A549 (cell line): ENCODE data around the gene C16orf78. TPM values are rescaled to one million over a fixed set of nuclear protein-coding genes. Genes with fewer than 3 reads are reported as not detected.
A peak's percentile ranks its signal among the peaks of the same experiment; 100 is the strongest.

Experiments used
- ATAC-seq, 2 experiments: fragments of 200-7000 bp in 1 of 2; fragments of >200 bp in 1 of 2; cut with Nextera tagmentation in 1 of 2; cut with Tn5 transposase in 1 of 2; 3 replicates each; pipeline versions ENCODE4 v1.8.0 to v1.9.1; 2018 to 2020; ENCODE audit warnings: mild to moderate bottlenecking in 1 of 2, moderate library complexity in 1 of 2
- CTCF ChIA-PET: fragments of 300-600 bp; sonication (Branson Sonifier 250); formaldehyde crosslinking; extraction: SDS; loops from one replicate; lab custom pipeline; 2021; ENCODE audit warnings: antibody characterized with exemption, inconsistent platforms; lab: Yijun Ruan, JAX
- POLR2A ChIA-PET: fragments of 350-600 bp; formaldehyde crosslinking; extraction: SDS; loops from one replicate; lab custom pipeline; 2021; ENCODE audit warnings: antibody characterized with exemption, inconsistent platforms; lab: Yijun Ruan, JAX
- DNase-seq, 2 experiments: peaks; one replicate each; pipeline versions ENCODE4 v3.0.0 to v3.0.0-alpha.2; 2011 to 2016; ENCODE audit warnings: low read depth in 1 of 2, low spot score in 1 of 2
- FAIRE-seq: peaks from 2 replicates; lab custom pipeline; 2011; peaks lifted over from hg19 to GRCh38; lab: Jason Lieb, UNC
- H3K27ac ChIP-seq, 2 experiments: fragments of >200 bp; sonication (Bioruptor Twin); formaldehyde crosslinking; 3 replicates each; pipeline ENCODE4 v1.5.1; 2016 to 2017
- H3K4me1 ChIP-seq: fragments of >200 bp; sonication (Bioruptor Twin); formaldehyde crosslinking; 3 replicates; pipeline ENCODE4 v1.6.1; 2016
- H3K4me2 ChIP-seq: fragments of >200 bp; sonication (Bioruptor Twin); formaldehyde crosslinking; 3 replicates; pipeline ENCODE4 v1.6.1; 2016
- H3K4me3 ChIP-seq: fragments of >200 bp; sonication (Bioruptor Twin); formaldehyde crosslinking; 3 replicates; pipeline ENCODE4 v1.5.1; 2016
- H3K9me3 ChIP-seq: fragments of >200 bp; sonication (Bioruptor Twin); formaldehyde crosslinking; 3 replicates; pipeline ENCODE4 v1.6.1; 2016
- ATOH8 ChIP-seq: fragments of 250-450 bp; sonication (Bioruptor Pico); IDR thresholded peaks from 2 replicates; pipeline ENCODE4 v1.5.0; 2020; ENCODE audit warnings: low read depth, mild to moderate bottlenecking, moderate library complexity
- CTCF ChIP-seq: fragments of >200 bp; sonication (Bioruptor Twin); formaldehyde crosslinking; IDR thresholded peaks from 3 replicates; pipeline ENCODE4 v1.5.1; 2016
- EP300 ChIP-seq, 2 experiments: fragments of >200 bp; sonication (Bioruptor Twin); formaldehyde crosslinking; IDR thresholded peaks; 2 replicates in 1 of 2; 3 replicates in 1 of 2; pipeline ENCODE4 v1.6.1; 2016 to 2017
- KDM5A ChIP-seq: fragments of 200-600 bp; sonication (generic); IDR thresholded peaks from 2 replicates; pipeline ENCODE4 v1.6.1; 2016; ENCODE audit warnings: antibody characterized with exemption, mild to moderate bottlenecking
- MAX ChIP-seq: IDR thresholded peaks from 2 replicates; pipeline ENCODE4 v1.6.1; 2012
- PBX3 ChIP-seq: IDR thresholded peaks from 2 replicates; pipeline ENCODE4 v1.6.1; 2012
- RAD21 ChIP-seq, 2 experiments: fragments of >200 bp in 1 of 2; sonication (Bioruptor Twin) in 1 of 2; formaldehyde crosslinking in 1 of 2; IDR thresholded peaks in 1 of 2; conservative IDR thresholded peaks in 1 of 2; 2 replicates in 1 of 2; 3 replicates in 1 of 2; pipeline ENCODE4 v1.6.1; 2012 to 2018; ENCODE audit warnings: inconsistent platforms in 1 of 2
- REST ChIP-seq: fragments of 200-600 bp; sonication (generic); IDR thresholded peaks from 2 replicates; pipeline ENCODE4 v1.6.1; 2016; ENCODE audit warnings: antibody characterized with exemption, mild to moderate bottlenecking, moderate library complexity
- RFX5 ChIP-seq: fragments of 450-650 bp; IDR thresholded peaks from 2 replicates; pipeline ENCODE4 v1.7.1; 2014; ENCODE audit warnings: antibody characterized with exemption, mild to moderate bottlenecking, moderate library complexity
- SMC3 ChIP-seq: fragments of >200 bp; sonication (Bioruptor Twin); formaldehyde crosslinking; IDR thresholded peaks from 3 replicates; pipeline ENCODE4 v1.6.1; 2018; ENCODE audit warnings: inconsistent platforms
- TFCP2L1 ChIP-seq: fragments of 250-450 bp; sonication (Bioruptor Pico); IDR thresholded peaks from 2 replicates; pipeline ENCODE4 v1.5.0; 2021; ENCODE audit warnings: mild to moderate bottlenecking
- USF2 ChIP-seq: fragments of 450-650 bp; IDR thresholded peaks from 2 replicates; pipeline ENCODE4 v1.6.1; 2014; ENCODE audit warnings: antibody characterized with exemption
- ZFP36 ChIP-seq: fragments of 450-650 bp; IDR thresholded peaks from 2 replicates; pipeline ENCODE4 v1.6.1; 2014; ENCODE audit warnings: borderline replicate concordance; ENCODE audit not compliant: partially characterized antibody
- ZSCAN20 ChIP-seq: fragments of 250-450 bp; sonication (Bioruptor Pico); IDR thresholded peaks from 2 replicates; pipeline ENCODE4 v1.8.0; 2022; ENCODE audit warnings: mild to moderate bottlenecking, moderate library complexity
- WGBS: methylation state at CpG from one replicate; pipeline ENCODE4 v1.1.6; 2017; ENCODE audit errors: missing lambda C conversion rate; 5-methylcytosine and 5-hydroxymethylcytosine counted together
- polyA plus RNA-seq, 4 experiments: library from polyadenylated mRNA; depleted of rRNA in 3 of 4; stranded (reverse); fragments of >200 nt; fragmentation: RNase III in 1 of 4; extraction: RNeasy Plus Mini Kit Qiagen cat#74134 plus additional on column Dnase treatment in 1 of 4; gene quantifications; 2 replicates in 3 of 4; 3 replicates in 1 of 4; pipeline ENCODE4 v1.2.3, GENCODE V29; 2011 to 2017

Gene C16orf78
- polyA plus RNA-seq, 2 of the 4 experiments (the other 2 are of a cell fraction): not detected

- TF ChIP-seq REST: no peak
- no peak for TF ChIP-seq USF2
- TF ChIP-seq EP300 (IDR thresholded peaks at IDR 0.05): no peak
- TF ChIP-seq KDM5A: no peak
- no peak for TF ChIP-seq ZFP36
- TF ChIP-seq PBX3: no peak
- TF ChIP-seq ZSCAN20 (CRISPR knock-in tag): no peak
- TF ChIP-seq, all 56 proteins: peak for 0
Measured at GRCh38 chr16:49349446-49350168, 24.0 kb upstream of the C16orf78 start (continued).

- CTCF ChIA-PET: interaction anchor here (0.6 to 5.6 kb wide), 28 partner anchors 9 to 676 kb away, joined by 3 to 60 read pairs (median 4); no protein-coding TSS in a partner anchor
Measured at GRCh38 chr16:49350265-49351095, 23.1 kb upstream of the C16orf78 start.

GRCh38 chr16:49351096-49351487 is 22.5 kb upstream of the C16orf78 start:
- ChIA-PET CTCF (interaction anchor here (0.5 to 5.6 kb wide), 11 partner anchors 8 to 693 kb away, joined by 3 to 60 read pairs (median 4); no protein-coding TSS in a partner anchor), POLR2A (no interaction called here)
- Histone ChIP-seq H3K27ac (no peak overlapping the region), H3K4me2 (no peak overlapping the region), H3K4me3 (no peak overlapping the region), H3K9me3 (no peaks in the 10 kb centered on the region), H3K4me1 (no peaks in the 10 kb centered on the region)
- TF ChIP-seq ATOH8 (no peak), TFCP2L1 (CRISPR knock-in tag) (no peak), MAX (no peak), RFX5 (no peak)
- no peak for FAIRE-seq
- no peak for DNase-seq
- WGBS: 9% methylated on average over 7 of the region's 7 CpGs
- no peak for ATAC-seq

More at GRCh38 chr16:49350265-49351095, 23.1 kb upstream of the C16orf78 start:
- POLR2A ChIA-PET: no interaction called here
- Histone ChIP-seq H3K27ac (no peak overlapping the region), H3K4me3 (no peak overlapping the region), H3K9me3 (no peaks in the 10 kb centered on the region), H3K4me1 (no peaks in the 10 kb centered on the region), H3K4me2 (no peak overlapping the region)
- peak; percentile 75 to 86 for ATAC-seq
- 37% methylated on average over 24 of the region's 25 CpGs for WGBS
- DNase-seq: peak; percentile 41 to 54
- FAIRE-seq: no peak
- TF ChIP-seq CTCF (peak; percentile 67), SMC3 (peak; percentile 75), RAD21 (conservative IDR thresholded peaks at IDR 0.05 in 1 of 2, IDR thresholded peaks at IDR 0.05 in 1 of 2) (peak; percentile 78 to 88), KDM5A (no peak)
